HepG2 (cell line): ENCODE results near the gene ISY1. TPM values are rescaled to one million over a fixed set of nuclear protein-coding genes. Genes with fewer than 3 reads are reported as not detected.

Experiments
- ATF7-NPFF ChIP-seq: sonication (generic); formaldehyde crosslinking; IDR thresholded peaks from 2 replicates; pipeline ENCODE4 v1.8.1; 2023; ENCODE audit warnings: mild to moderate bottlenecking, low read depth, missing genetic modification reagents, moderate library complexity
- BCL6 ChIP-seq: IDR thresholded peaks from 2 replicates; pipeline ENCODE4 v1.6.1; 2016; ENCODE audit warnings: missing genetic modification reagents, missing compliant biosample characterization
- DNMT3B ChIP-seq: conservative IDR thresholded peaks from 2 replicates; pipeline ENCODE4 v1.6.1; 2016; ENCODE audit warnings: missing biosample characterization, control low read depth
- FOSL2 ChIP-seq: sonication (generic); formaldehyde crosslinking; IDR thresholded peaks from 2 replicates; pipeline ENCODE4 v1.4.0; 2020; ENCODE audit warnings: missing genetic modification reagents
- FOXP1 ChIP-seq, 2 experiments: fragments of 450-650 bp in 1 of 2; IDR thresholded peaks; 2 replicates each; pipeline ENCODE4 v1.6.1; 2017 to 2018; ENCODE audit warnings: antibody characterized with exemption in 1 of 2
- HNF4G ChIP-seq, 2 experiments: sonication (generic) in 1 of 2; formaldehyde crosslinking in 1 of 2; IDR thresholded peaks; 2 replicates each; pipeline versions ENCODE4 v1.4.0 to v1.6.1; 2011 to 2020; ENCODE audit warnings: borderline replicate concordance in 2 of 2, low read depth in 2 of 2, mild to moderate bottlenecking in 2 of 2, low read length in 1 of 2, missing genetic modification reagents in 1 of 2, moderate library complexity in 1 of 2
- JUND ChIP-seq: sonication (generic); formaldehyde crosslinking; IDR thresholded peaks from 2 replicates; pipeline ENCODE4 v1.8.0; 2022; ENCODE audit warnings: mild to moderate bottlenecking, missing genetic modification reagents
- KLF12 ChIP-seq: sonication (generic); formaldehyde crosslinking; IDR thresholded peaks from 2 replicates; pipeline ENCODE4 v1.4.0; 2020; ENCODE audit warnings: missing genetic modification reagents, borderline replicate concordance
- KMT2B ChIP-seq: IDR thresholded peaks from 2 replicates; pipeline ENCODE4 v1.6.1; 2016; ENCODE audit warnings: missing genetic modification reagents, missing compliant biosample characterization
- MAFG ChIP-seq: sonication (generic); formaldehyde crosslinking; IDR thresholded peaks from 2 replicates; pipeline ENCODE4 v1.5.1; 2020; ENCODE audit warnings: mild to moderate bottlenecking, missing genetic modification reagents
- NFIB ChIP-seq: sonication (generic); formaldehyde crosslinking; IDR thresholded peaks from 2 replicates; pipeline ENCODE4 v1.9.0; 2021; ENCODE audit warnings: missing genetic modification reagents, mild to moderate bottlenecking, borderline replicate concordance
- SIN3A ChIP-seq: IDR thresholded peaks from 2 replicates; pipeline ENCODE4 v1.6.1; 2011; ENCODE audit warnings: low read depth, mild to moderate bottlenecking, control low read depth, low read length, borderline replicate concordance
- TEAD2 ChIP-seq: sonication (generic); formaldehyde crosslinking; IDR thresholded peaks from 2 replicates; pipeline ENCODE4 v1.9.0; 2021; ENCODE audit warnings: missing genetic modification reagents
- ZBTB1 ChIP-seq: sonication (generic); formaldehyde crosslinking; IDR thresholded peaks from 2 replicates; pipeline ENCODE4 v1.4.0; 2020; ENCODE audit warnings: missing genetic modification reagents, borderline replicate concordance
- ZNF143 ChIP-seq: sonication (generic); formaldehyde crosslinking; IDR thresholded peaks from 2 replicates; pipeline ENCODE4 v1.4.0; 2020; ENCODE audit warnings: missing genetic modification reagents
- ZNF33B ChIP-seq: sonication (generic); formaldehyde crosslinking; IDR thresholded peaks from 2 replicates; pipeline ENCODE4 v1.5.1; 2020; ENCODE audit warnings: mild to moderate bottlenecking, missing genetic modification reagents
- ZNF501 ChIP-seq: sonication (generic); formaldehyde crosslinking; IDR thresholded peaks from 2 replicates; pipeline ENCODE4 v1.5.1; 2020; ENCODE audit warnings: mild to moderate bottlenecking, moderate library complexity, missing genetic modification reagents
- ZNF775 ChIP-seq: sonication (generic); formaldehyde crosslinking; IDR thresholded peaks from 2 replicates; pipeline ENCODE4 v1.4.0; 2020; ENCODE audit warnings: missing genetic modification reagents, mild to moderate bottlenecking, moderate library complexity, borderline replicate concordance
- polyA plus RNA-seq, 8 experiments: library from polyadenylated mRNA; depleted of rRNA in 3 of 8; stranded (reverse) in 7 of 8; unstranded in 1 of 8; fragments of >200 nt; fragmentation: Illumina TruSeq in 4 of 8; extraction: Trizol in 4 of 8; gene quantifications; 2 replicates each; pipeline versions ENCODE4 v1.2.1 to v1.2.3, GENCODE V29; 2011 to 2016; ENCODE audit warnings: low read depth in 4 of 8, missing spikeins in 1 of 8, mixed read lengths in 1 of 8; ENCODE audit not compliant: insufficient read depth in 1 of 8
- total RNA-seq, 5 experiments: library from RNA; depleted of rRNA; stranded (reverse); fragments of >200 nt; fragmentation: Illumina TruSeq; extraction: Trizol; gene quantifications; 2 replicates each; pipeline ENCODE4 v1.2.3, GENCODE V29; 2016; ENCODE audit warnings: low read depth in 1 of 5
- TF ChIP-seq, protein P1 (sequence below): sonication (generic); formaldehyde crosslinking; IDR thresholded peaks from 2 replicates; pipeline ENCODE4 v1.8.0; 2022; ENCODE audit warnings: missing genetic modification reagents, mild to moderate bottlenecking, moderate library complexity, borderline replicate concordance
- TF ChIP-seq, protein P2 (sequence below): sonication (generic); formaldehyde crosslinking; IDR thresholded peaks from 2 replicates; pipeline ENCODE4 v1.8.0; 2022; ENCODE audit warnings: low read depth, missing genetic modification reagents
- TF ChIP-seq, protein P3 (sequence below): fragments of 450-650 bp; IDR thresholded peaks from 2 replicates; pipeline ENCODE4 v1.6.1; 2016
- TF ChIP-seq, protein P4 (sequence below): IDR thresholded peaks from 2 replicates; pipeline ENCODE4 v1.6.1; 2016; ENCODE audit warnings: missing compliant biosample characterization, missing genetic modification reagents, borderline replicate concordance

The ISY1 gene
- total and polyA plus RNA-seq, 2 of the 13 experiments (the other 11 are each of a cell fraction or from before 2014, with no cell fraction given), result 21.0 to 39.1 TPM

DNA sequence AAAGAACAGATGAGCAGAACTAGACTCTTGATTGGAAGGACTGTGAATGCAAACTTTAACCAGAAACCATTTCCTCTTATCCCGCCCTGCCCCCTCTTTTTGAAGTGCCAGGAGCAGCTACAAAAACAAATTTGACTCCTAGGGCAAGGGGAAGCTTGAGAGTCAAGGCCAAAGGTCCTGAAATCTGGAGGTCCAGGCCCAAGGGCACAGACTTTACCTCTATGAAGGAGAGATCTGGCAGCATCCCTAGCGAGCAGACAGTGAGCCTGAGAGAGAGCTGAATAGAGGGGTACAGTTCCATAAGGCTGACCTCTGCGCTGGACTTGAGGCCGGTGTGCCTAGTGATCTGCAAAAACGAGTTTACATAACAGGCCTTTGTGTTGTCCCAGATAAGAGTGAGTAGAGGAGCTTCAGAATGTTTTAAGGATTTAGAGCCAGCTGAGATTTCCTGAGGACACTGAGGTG, 44.3 kb downstream of the ISY1 start (continued):
- TF ChIP-seq, protein P1, sequence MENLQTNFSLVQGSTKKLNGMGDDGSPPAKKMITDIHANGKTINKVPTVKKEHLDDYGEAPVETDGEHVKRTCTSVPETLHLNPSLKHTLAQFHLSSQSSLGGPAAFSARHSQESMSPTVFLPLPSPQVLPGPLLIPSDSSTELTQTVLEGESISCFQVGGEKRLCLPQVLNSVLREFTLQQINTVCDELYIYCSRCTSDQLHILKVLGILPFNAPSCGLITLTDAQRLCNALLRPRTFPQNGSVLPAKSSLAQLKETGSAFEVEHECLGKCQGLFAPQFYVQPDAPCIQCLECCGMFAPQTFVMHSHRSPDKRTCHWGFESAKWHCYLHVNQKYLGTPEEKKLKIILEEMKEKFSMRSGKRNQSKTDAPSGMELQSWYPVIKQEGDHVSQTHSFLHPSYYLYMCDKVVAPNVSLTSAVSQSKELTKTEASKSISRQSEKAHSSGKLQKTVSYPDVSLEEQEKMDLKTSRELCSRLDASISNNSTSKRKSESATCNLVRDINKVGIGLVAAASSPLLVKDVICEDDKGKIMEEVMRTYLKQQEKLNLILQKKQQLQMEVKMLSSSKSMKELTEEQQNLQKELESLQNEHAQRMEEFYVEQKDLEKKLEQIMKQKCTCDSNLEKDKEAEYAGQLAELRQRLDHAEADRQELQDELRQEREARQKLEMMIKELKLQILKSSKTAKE (CRISPR knock-in tag), result peak; percentile 75
- TF ChIP-seq MAFG (CRISPR knock-in tag), result no peak
- no peak for TF ChIP-seq TEAD2 (CRISPR knock-in tag)
- no peak for TF ChIP-seq ZNF33B (CRISPR knock-in tag)
- TF ChIP-seq FOSL2, result no peak
- TF ChIP-seq ZNF143 (CRISPR knock-in tag), result no peak
- no peak for TF ChIP-seq ZBTB1 (CRISPR knock-in tag)
- peak; percentile 73 for TF ChIP-seq HNF4G (IDR thresholded peaks at IDR 0.05; ENCODE audit: borderline replicate concordance, low read depth, low read length)
- peak; percentile 80; the same call in 1 of the 2 replicates for TF ChIP-seq HNF4G (CRISPR knock-in tag; IDR thresholded peaks at IDR 0.05; ENCODE audit: borderline replicate concordance, low read depth)
- TF ChIP-seq, protein P2, sequence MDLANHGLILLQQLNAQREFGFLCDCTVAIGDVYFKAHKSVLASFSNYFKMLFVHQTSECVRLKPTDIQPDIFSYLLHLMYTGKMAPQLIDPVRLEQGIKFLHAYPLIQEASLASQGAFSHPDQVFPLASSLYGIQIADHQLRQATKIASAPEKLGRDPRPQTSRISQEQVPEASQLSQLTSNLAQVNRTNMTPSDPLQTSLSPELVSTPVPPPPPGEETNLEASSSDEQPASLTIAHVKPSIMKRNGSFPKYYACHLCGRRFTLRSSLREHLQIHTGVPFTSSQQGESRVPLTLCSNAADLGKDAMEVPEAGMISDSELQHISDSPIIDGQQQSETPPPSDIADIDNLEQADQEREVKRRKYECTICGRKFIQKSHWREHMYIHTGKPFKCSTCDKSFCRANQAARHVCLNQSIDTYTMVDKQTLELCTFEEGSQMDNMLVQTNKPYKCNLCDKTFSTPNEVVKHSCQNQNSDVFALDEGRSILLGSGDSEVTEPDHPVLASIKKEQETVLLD (CRISPR knock-in tag), result no peak
- TF ChIP-seq, protein P3, sequence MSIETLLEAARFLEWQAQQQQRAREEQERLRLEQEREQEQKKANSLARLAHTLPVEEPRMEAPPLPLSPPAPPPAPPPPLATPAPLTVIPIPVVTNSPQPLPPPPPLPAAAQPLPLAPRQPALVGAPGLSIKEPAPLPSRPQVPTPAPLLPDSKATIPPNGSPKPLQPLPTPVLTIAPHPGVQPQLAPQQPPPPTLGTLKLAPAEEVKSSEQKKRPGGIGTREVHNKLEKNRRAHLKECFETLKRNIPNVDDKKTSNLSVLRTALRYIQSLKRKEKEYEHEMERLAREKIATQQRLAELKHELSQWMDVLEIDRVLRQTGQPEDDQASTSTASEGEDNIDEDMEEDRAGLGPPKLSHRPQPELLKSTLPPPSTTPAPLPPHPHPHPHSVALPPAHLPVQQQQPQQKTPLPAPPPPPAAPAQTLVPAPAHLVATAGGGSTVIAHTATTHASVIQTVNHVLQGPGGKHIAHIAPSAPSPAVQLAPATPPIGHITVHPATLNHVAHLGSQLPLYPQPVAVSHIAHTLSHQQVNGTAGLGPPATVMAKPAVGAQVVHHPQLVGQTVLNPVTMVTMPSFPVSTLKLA, result no peak
- no peak for TF ChIP-seq JUND
- no peak for TF ChIP-seq DNMT3B (CRISPR knock-in tag)
- TF ChIP-seq ZNF501 (CRISPR knock-in tag), result no peak
- TF ChIP-seq NFIB (CRISPR knock-in tag), result no peak
- 0 out of 2 replicates have a peak, but pooled peaks have one; percentile 33 for TF ChIP-seq KMT2B (CRISPR knock-in tag)
- TF ChIP-seq, protein P4, sequence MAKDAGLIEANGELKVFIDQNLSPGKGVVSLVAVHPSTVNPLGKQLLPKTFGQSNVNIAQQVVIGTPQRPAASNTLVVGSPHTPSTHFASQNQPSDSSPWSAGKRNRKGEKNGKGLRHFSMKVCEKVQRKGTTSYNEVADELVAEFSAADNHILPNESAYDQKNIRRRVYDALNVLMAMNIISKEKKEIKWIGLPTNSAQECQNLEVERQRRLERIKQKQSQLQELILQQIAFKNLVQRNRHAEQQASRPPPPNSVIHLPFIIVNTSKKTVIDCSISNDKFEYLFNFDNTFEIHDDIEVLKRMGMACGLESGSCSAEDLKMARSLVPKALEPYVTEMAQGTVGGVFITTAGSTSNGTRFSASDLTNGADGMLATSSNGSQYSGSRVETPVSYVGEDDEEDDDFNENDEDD (CRISPR knock-in tag), result no peak
- TF ChIP-seq SIN3A, result no peak
- TF ChIP-seq KLF12 (CRISPR knock-in tag), result no peak
- no peak for TF ChIP-seq FOXP1 (IDR thresholded peaks at IDR 0.05)
- TF ChIP-seq FOXP1 (CRISPR knock-in tag; IDR thresholded peaks at IDR 0.05), result peak; percentile 33; the same call in 1 of the 2 replicates
- no peak for TF ChIP-seq ZNF775 (CRISPR knock-in tag)
- no peak for TF ChIP-seq ATF7-NPFF (CRISPR knock-in tag)
- TF ChIP-seq BCL6, result peak; percentile 77
